Gastroesophageal sphincter (tissue), 4 donors: ENCODE measurements around the gene RASSF5. TPM values are rescaled to one million over a fixed set of nuclear protein-coding genes. Genes with fewer than 3 reads are reported as not detected.
A peak's percentile ranks its signal among the peaks of the same experiment; 100 is the strongest.

Experiments
- ATAC-seq: fragments of 150-250 bp; one replicate; pipeline ENCODE4 v1.9.1; 2016; ENCODE audit warnings: mild to moderate bottlenecking, moderate library complexity
- H3K27ac ChIP-seq, 4 donors: fragments of 200-600 bp; sonication (generic) in 3 of 4; 1 replicate in 3 of 4; 2 replicates in 1 of 4; pipeline ENCODE4 v1.5.1; 2016 to 2019
- H3K27me3 ChIP-seq: fragments of 200-600 bp; sonication (generic); one replicate; pipeline ENCODE4 v1.5.1; 2019
- H3K36me3 ChIP-seq, 2 donors: fragments of 200-600 bp; sonication (generic); one replicate each; pipeline ENCODE4 v1.5.1; 2019; ENCODE audit warnings: control low read depth in 1 of 2
- H3K4me1 ChIP-seq, 3 donors: fragments of 200-600 bp; sonication (generic); 1 replicate in 2 of 3; 2 replicates in 1 of 3; pipeline ENCODE4 v1.5.1; 2016 to 2019; ENCODE audit warnings: control low read depth in 2 of 3
- H3K4me3 ChIP-seq, 2 donors: fragments of 200-600 bp; sonication (generic); one replicate each; pipeline ENCODE4 v1.5.1; 2019; ENCODE audit warnings: mild to moderate bottlenecking in 1 of 2, moderate library complexity in 1 of 2
- H3K9me3 ChIP-seq, 3 donors: fragments of 200-600 bp; sonication (generic); one replicate each; pipeline ENCODE4 v1.5.1; 2017 to 2019; ENCODE audit warnings: control low read depth in 2 of 3
- EP300 ChIP-seq: sonication (generic); formaldehyde crosslinking; IDR thresholded peaks from one replicate; pipeline ENCODE4 v1.6.1; 2017; ENCODE audit warnings: antibody characterized with exemption, mild to moderate bottlenecking
- POLR2A ChIP-seq, 2 donors: fragments of 450-650 bp; IDR thresholded peaks; one replicate each; pipeline ENCODE4 v1.6.1; 2017; ENCODE audit warnings: antibody characterized with exemption in 2 of 2, mild to moderate bottlenecking in 2 of 2, moderate library complexity in 1 of 2
- POLR2AphosphoS5 ChIP-seq: sonication (generic); formaldehyde crosslinking; IDR thresholded peaks from one replicate; pipeline ENCODE4 v1.6.1; 2017; ENCODE audit warnings: antibody characterized with exemption
- WGBS, 2 donors: methylation state at CpG; one replicate each; pipeline ENCODE4 v1.1.5; 2018; ENCODE audit warnings: low coverage in 1 of 2; 5-methylcytosine and 5-hydroxymethylcytosine counted together
- total RNA-seq, 4 donors: library from RNA; depleted of rRNA; stranded (reverse); fragments of >200 nt; gene quantifications; one replicate each; pipeline ENCODE4 v1.1.0, GENCODE V29; 2016
- TF ChIP-seq, protein P1 (sequence below), 4 experiments: fragments of 200-600 bp in 2 of 4; fragments of 450-650 bp in 2 of 4; sonication (generic) in 1 of 4; IDR thresholded peaks; one replicate each; pipeline ENCODE4 v1.5.1; 2017 to 2019; ENCODE audit warnings: antibody characterized with exemption in 4 of 4, mild to moderate bottlenecking in 2 of 4, moderate library complexity in 2 of 4

Gene RASSF5
- total RNA-seq, 4 donors from 2014 or later = 6.2 to 23.3 (median 8.5) TPM

DNA sequence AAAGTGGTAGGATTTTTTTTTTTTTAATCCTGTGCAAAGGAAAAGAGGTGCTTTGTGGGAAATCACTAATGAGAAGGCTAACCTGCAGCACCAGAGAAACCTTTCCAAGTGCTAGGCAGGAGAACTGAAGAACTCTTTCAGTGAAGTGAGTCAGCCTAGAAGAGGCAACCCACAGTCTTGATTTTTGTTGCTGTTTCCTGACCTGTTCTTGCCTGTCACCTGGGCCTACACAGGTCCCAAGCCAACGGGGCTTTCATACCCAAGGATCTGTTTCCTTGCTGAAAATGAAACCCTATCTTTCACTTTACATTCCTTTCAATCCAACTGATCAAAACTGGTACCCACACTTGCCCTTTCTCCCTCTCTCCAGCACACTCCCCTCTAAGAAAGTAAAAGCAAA lies 44.2 kb upstream of the RASSF5 start:
- Histone ChIP-seq H3K27ac (no peak overlapping the region), H3K27me3 (peaks cover 11% of the 10 kb centered on the region), H3K9me3 (no peaks in the 10 kb centered on the region), H3K4me3 (no peak overlapping the region), H3K4me1 (peaks cover 0 to under 1% (median 0%) of the 10 kb centered on the region in 3 donors), H3K36me3 (peaks cover 0 to 22% of the 10 kb centered on the region in 2 donors)
- 63 to 64% methylated on average over 1 of the region's 1 CpG for WGBS, 2 donors
- ATAC-seq = no peak
- TF ChIP-seq POLR2AphosphoS5 = no peak

DNA sequence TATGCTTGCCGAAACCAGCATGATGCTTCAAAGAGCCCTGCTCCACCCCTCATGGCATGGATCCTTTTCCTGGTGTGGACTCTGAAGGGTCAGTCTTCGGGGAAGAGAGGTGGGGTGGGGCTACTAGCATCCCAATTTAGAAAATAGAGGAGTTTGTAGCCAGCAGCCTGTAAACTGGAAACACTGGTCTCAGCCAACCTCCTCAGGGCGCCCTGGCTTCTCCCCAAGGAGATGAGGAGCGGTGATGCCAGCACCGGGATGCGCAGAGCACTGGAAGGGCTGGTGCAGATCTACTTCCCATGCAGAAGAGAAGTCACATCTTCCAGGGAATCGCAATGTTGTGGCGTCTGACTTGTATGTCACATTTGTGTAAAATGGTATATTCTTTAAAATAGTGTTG lies 43.4 kb upstream of the RASSF5 start:
- WGBS, 2 donors = 94 to 100% methylated on average over 1 to 3 of the region's 8 CpGs
- Histone ChIP-seq H3K27ac (peak overlapping the region in 1 of 4 donors; percentile 3), H3K9me3 (no peaks in the 10 kb centered on the region), H3K4me3 (no peak overlapping the region), H3K4me1 (no peaks in the 10 kb centered on the region), H3K36me3 (peaks cover 0 to 14% of the 10 kb centered on the region in 2 donors), H3K27me3 (peaks cover 19% of the 10 kb centered on the region)
- ATAC-seq = no peak
- TF ChIP-seq POLR2AphosphoS5 = no peak
- no peak for TF ChIP-seq EP300
- no peak for TF ChIP-seq POLR2A (IDR thresholded peaks at IDR 0.05)
- TF ChIP-seq, protein P1, sequence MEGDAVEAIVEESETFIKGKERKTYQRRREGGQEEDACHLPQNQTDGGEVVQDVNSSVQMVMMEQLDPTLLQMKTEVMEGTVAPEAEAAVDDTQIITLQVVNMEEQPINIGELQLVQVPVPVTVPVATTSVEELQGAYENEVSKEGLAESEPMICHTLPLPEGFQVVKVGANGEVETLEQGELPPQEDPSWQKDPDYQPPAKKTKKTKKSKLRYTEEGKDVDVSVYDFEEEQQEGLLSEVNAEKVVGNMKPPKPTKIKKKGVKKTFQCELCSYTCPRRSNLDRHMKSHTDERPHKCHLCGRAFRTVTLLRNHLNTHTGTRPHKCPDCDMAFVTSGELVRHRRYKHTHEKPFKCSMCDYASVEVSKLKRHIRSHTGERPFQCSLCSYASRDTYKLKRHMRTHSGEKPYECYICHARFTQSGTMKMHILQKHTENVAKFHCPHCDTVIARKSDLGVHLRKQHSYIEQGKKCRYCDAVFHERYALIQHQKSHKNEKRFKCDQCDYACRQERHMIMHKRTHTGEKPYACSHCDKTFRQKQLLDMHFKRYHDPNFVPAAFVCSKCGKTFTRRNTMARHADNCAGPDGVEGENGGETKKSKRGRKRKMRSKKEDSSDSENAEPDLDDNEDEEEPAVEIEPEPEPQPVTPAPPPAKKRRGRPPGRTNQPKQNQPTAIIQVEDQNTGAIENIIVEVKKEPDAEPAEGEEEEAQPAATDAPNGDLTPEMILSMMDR (IDR thresholded peaks at IDR 0.05) = no peak

- H3K9me3 ChIP-seq = no peaks in the 10 kb centered on the region
- peak overlapping the region in 1 of 4 donors; percentile 3 for H3K27ac ChIP-seq
- peaks cover 23% of the 10 kb centered on the region for H3K27me3 ChIP-seq
- H3K4me1 ChIP-seq = peaks cover 0 to 2% (median 0%) of the 10 kb centered on the region in 3 donors
- WGBS, 2 donors = 57 to 68% methylated on average over 4 of the region's 4 CpGs
- peak; percentile 83 for ATAC-seq
- no peak for TF ChIP-seq EP300
- TF ChIP-seq, protein P1 (IDR thresholded peaks at IDR 0.05) = no peak
- TF ChIP-seq POLR2A (IDR thresholded peaks at IDR 0.05) = no peak
- TF ChIP-seq POLR2AphosphoS5 = no peak
- no peak overlapping the region for H3K4me3 ChIP-seq
- peaks cover 0 to 9% of the 10 kb centered on the region in 2 donors for H3K36me3 ChIP-seq
These were observed 42.8 kb upstream of the RASSF5 start for GRCh38 chr1:206464456-206464964.

DNA sequence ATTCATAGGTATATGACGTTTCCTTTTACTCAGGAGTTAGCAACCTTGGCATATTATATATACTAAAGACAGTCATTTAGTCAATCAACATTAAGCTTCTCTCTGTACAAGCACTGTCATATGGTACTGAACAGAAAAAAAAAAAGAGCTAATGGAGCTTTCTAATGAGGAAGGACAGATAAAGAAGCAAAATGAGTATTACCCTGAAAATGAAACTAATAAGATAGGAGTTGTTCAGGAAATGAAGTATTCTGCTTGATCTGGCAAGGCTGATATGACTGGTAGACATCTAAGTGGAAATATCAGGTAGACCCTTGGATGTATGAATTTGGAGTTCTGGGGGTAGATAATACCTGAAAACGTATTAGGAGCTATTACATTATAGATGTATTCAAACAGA lies 41.4 kb upstream of the RASSF5 start:
- WGBS, 2 donors = 66 to 86% methylated on average over 2 of the region's 2 CpGs
- no peaks in the 10 kb centered on the region for H3K9me3 ChIP-seq
- TF ChIP-seq EP300 (no peak), POLR2A (IDR thresholded peaks at IDR 0.05) (no peak), POLR2AphosphoS5 (no peak)
- TF ChIP-seq, protein P1 (IDR thresholded peaks at IDR 0.05) = no peak
- peaks cover 0 to 17% (median 3%) of the 10 kb centered on the region in 3 donors for H3K4me1 ChIP-seq
- ATAC-seq = no peak
- no peak overlapping the region for H3K4me3 ChIP-seq
- H3K36me3 ChIP-seq = peaks cover 0 to 6% of the 10 kb centered on the region in 2 donors
- H3K27ac ChIP-seq = no peak overlapping the region
- peaks cover 23% of the 10 kb centered on the region for H3K27me3 ChIP-seq

- WGBS, 2 donors = 53 to 54% methylated on average over 11 to 13 of the region's 15 CpGs
- ATAC-seq = no peak
- H3K4me1 ChIP-seq = peaks cover 0 to 28% (median 9%) of the 10 kb centered on the region in 3 donors
- no peak overlapping the region for H3K4me3 ChIP-seq
- H3K27ac ChIP-seq = no peak overlapping the region
- H3K27me3 ChIP-seq = peaks cover 23% of the 10 kb centered on the region
- no peaks in the 10 kb centered on the region for H3K36me3 ChIP-seq
- TF ChIP-seq EP300 = no peak
- no peaks in the 10 kb centered on the region for H3K9me3 ChIP-seq
These were observed 40.3 kb upstream of the RASSF5 start for GRCh38 chr1:206466840-206467649.

GRCh38 chr1:206467915-206468314 lies 39.4 kb upstream of the RASSF5 start:
- 32 to 59% methylated on average over 4 to 8 of the region's 9 CpGs for WGBS, 2 donors
- Histone ChIP-seq H3K4me1 (peaks cover 0 to 36% (median 9%) of the 10 kb centered on the region in 3 donors), H3K9me3 (no peaks in the 10 kb centered on the region), H3K36me3 (no peaks in the 10 kb centered on the region), H3K4me3 (no peak overlapping the region), H3K27ac (no peak overlapping the region), H3K27me3 (peaks cover 23% of the 10 kb centered on the region)
- peak; percentile 36 for ATAC-seq
- TF ChIP-seq, protein P1 (IDR thresholded peaks at IDR 0.05) = no peak
- no peak for TF ChIP-seq POLR2AphosphoS5
- no peak for TF ChIP-seq POLR2A (IDR thresholded peaks at IDR 0.05)
- TF ChIP-seq EP300 = no peak
